ENCODE measurements around the gene KSR1.

DNA sequence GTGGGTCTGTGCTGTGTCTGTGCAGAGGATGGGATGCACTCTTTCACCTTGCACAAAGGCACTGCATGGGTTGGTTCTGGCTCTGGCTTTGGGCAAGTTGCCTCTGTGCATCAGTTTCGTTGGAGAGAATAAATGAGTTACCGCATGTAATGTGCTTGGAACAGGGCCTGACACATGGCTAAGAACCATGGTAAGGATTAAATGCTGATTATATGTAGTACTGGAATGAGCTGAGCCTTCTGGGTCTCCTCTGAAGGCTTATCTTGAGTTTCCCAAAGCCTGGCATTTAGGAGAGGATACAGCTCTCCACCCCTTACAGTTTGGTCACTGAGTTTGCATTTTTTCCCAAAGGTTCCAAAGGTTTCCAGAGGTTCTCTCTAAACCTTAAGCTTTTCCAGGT lies 69.1 kb downstream of the KSR1 start:
- TF ChIP-seq POLR2AphosphoS5 (IDR thresholded peaks at IDR 0.05; ENCODE audit: low read depth, low read length) (no peak), TAF1 (IDR thresholded peaks at IDR 0.05; ENCODE audit: borderline replicate concordance, low read depth, low read length) (no peak)
